Ectodermal cell (in vitro differentiated cells): ENCODE measurements around the gene AMOTL2.
A peak's percentile ranks its signal among the peaks of the same experiment; 100 is the strongest.

Source experiments
- H3K27ac ChIP-seq: 2 replicates; pipeline ENCODE4 v1.7.0; 2013; ENCODE audit warnings: mild to moderate bottlenecking, low read depth, low read length; ENCODE audit not compliant: insufficient read depth, poor library complexity, severe bottlenecking
- H3K27me3 ChIP-seq: 2 replicates; pipeline ENCODE4 v1.7.0; 2013; ENCODE audit warnings: mild to moderate bottlenecking, low read length; ENCODE audit not compliant: insufficient read depth, control insufficient read depth, poor library complexity, severe bottlenecking
- H3K36me3 ChIP-seq: one replicate; pipeline ENCODE4 v1.7.0; 2013; ENCODE audit warnings: low read length; ENCODE audit not compliant: control insufficient read depth, insufficient read depth
- H3K4me1 ChIP-seq: one replicate; pipeline ENCODE4 v1.7.0; 2013; ENCODE audit warnings: low read length; ENCODE audit not compliant: control insufficient read depth, insufficient read depth
- H3K4me3 ChIP-seq: 2 replicates; pipeline ENCODE4 v1.7.0; 2013; ENCODE audit warnings: low read depth, low read length, control low read depth; ENCODE audit not compliant: insufficient read depth
- H3K9me3 ChIP-seq: 2 replicates; pipeline ENCODE4 v1.7.0; 2013; ENCODE audit warnings: mild to moderate bottlenecking, low read length, moderate library complexity; ENCODE audit not compliant: control insufficient read depth
- WGBS, 2 experiments: methylation state at CpG; one replicate each; pipeline ENCODE4 v1.1.7; 2013; ENCODE audit warnings: missing lambda C conversion rate in 2 of 2; 5-methylcytosine and 5-hydroxymethylcytosine counted together

The AMOTL2 gene

DNA sequence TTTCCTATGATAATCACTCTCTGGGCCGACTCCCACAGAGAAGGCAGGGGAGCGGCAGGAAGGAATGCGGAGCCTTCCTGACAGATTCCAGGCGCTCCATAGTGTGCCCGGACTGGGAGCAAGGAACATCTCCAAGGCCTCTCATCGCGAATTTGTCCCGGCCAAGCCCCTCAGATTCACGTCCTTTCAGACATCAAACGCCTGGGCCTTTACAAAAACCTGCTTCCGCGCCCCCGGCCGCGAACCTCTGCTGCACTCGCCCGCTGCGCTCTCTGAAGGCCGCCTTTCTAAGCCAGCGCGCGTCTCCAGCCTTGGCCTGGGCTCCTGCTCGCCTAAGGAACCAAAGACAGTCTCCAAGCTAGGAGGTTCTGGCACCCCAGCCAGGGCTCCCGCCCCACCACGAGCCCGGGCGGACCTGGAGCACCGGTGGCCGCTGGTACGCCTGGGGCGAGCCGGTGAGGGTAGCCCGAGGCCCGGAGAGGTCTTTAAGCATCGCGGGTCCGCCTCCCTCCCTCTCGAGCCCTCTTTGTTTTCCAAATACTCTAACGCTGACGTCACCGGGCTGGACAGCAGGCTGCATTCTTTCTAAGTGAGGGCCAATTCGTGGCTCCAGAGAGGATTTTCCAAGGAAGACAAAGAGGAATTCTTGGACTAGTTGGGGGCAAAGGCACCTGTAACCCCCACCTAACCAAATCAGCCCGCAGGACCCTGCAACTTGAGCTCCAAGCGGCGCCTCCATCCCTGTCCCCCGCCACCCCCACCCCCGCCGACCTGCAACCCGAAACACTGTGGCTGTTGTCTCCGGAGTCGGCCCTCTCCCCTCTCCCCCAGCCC, 759 bp downstream of the AMOTL2 start:
- H3K27me3 ChIP-seq, result peaks cover 23% of the 10 kb centered on the region
- WGBS, 2 experiments, result 0% methylated on average over 51 of the region's 51 CpGs
- no peaks in the 10 kb centered on the region for H3K9me3 ChIP-seq
- H3K4me1 ChIP-seq, result peaks cover 60% of the 10 kb centered on the region
- peak overlapping the region; percentile 99 for H3K4me3 ChIP-seq
- H3K36me3 ChIP-seq, result peaks cover 28% of the 10 kb centered on the region
- peak overlapping the region; percentile 100 for H3K27ac ChIP-seq

DNA sequence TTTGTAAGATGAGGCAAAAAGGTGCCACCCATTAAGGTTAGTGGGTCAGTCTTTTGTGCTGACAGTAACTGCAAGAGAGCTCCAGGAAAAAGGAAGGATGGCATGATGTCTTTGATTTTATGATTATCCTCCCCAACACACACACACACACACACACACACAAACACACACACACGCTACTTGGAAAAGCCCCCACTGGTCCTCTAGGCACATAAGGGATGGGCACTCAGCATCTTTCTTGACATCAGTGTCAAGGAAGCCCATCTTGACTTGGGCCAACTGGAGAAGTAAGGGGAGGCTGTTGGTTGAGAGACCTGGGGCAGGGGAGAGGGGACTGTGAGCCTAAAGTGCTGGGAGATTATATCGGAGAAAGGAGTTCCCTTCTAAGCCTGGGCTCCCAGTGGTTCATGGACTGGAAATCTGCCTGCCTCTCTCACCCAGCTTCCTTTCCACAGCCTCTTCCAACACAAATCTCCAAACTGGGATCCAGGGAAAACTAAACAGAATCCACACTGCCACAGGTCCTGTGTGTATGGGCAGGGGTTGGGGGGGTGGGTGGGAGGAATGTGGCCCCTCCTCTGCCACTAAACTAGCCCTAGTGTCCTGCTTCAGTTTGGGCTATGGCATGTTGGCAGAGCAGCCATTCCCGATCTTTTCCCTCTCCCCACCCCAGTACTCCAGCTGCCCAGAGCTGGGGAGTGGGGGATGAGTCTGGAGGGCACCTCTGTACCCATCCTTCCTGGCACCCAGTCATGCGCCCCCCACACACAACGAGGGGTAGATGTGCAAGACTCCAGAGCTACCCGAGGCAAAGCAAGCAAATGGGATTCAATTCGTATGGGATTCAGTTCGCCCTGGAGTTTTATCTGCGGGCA, 1.6 kb downstream of the AMOTL2 start:
- H3K4me1 ChIP-seq, result peaks cover 56% of the 10 kb centered on the region
- peak overlapping the region; percentile 99 for H3K4me3 ChIP-seq
- peaks cover 21% of the 10 kb centered on the region for H3K27me3 ChIP-seq
- H3K9me3 ChIP-seq, result no peaks in the 10 kb centered on the region
- 9% methylated on average over 9 of the region's 9 CpGs for WGBS, 2 experiments
- peak overlapping the region; percentile 100 for H3K27ac ChIP-seq
- peaks cover 34% of the 10 kb centered on the region for H3K36me3 ChIP-seq

DNA sequence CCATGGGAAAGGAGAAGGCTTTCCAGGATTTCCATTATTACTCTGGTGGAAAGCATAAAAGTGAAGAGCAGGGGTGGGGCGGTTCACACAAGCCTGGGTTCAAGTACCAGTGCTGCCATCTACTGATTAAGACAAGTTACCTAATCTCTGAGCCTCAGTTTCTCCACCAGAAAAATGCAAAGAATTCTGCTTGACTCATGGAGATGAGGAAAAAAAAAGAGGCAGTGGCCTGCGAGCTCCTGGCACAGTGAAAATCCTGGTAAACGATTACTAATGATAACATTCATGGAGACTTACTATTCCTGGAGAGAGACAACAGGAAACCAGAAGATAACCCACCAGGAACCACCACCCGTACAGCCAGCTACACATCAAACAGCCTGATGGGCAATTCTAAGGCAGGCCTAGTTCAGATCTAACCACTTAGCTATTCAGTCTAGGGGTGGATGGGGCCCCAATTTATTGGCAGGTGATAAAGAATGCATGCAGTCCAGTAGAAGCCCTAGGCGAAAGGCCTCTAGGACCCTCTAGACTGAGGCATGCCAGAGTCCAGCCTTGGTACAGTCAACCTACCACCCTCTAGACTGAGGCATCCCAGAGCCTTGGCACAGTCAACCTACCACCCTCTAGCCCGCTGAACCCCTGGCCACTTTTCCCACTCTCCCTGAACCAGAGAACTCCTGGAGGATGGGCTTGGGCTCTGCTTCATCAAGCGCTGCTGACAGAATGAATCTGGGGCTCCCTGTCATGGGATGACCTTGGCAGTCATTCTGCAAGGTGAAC, 2.5 kb downstream of the AMOTL2 start:
- peaks cover 43% of the 10 kb centered on the region for H3K36me3 ChIP-seq

DNA sequence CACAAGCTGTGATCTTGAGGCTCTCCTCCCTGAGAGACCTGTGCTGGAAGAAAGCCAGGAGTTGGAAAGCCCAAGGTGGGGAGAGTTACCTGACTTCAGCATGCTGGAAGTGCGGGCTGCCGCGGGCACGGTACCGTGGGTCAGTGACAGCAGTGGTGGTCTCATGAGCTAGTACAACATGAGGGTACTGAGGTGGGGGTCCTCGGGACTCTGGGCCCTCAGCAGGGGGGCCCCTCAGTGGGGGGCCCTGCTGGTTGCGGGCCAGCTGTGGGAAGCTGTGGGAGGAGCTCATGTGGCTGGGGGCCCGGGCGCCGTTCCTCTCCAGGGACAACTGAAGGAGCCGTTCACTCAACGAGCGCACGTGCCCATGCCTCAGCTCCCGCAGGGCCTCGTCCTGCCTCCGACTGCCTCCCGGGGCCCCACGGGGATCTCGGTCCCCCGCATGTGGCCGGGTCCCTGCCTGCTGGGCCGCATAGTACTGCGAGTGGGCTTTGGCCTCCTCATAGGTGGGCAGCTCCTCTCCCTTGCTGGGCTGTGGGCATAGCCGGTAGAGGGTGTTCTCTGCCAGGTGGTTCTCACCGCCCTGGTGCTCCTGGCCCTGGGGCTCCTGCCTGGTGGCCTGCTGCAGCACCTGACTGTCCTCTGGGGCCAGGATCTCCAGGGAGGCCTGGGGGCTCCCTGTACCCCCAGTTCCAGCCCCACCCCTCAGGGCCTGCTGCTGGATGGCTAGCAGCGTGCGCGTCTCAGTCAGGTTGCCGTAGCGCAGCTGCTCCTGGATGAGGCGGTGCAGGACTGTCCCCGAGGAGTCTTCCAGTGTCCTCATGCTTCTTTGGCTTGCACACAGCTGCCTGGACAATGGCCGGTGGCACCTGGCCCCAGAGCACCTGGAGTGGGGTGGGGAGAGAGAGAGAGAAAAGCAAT, 3.4 kb downstream of the AMOTL2 start:
- Histone ChIP-seq H3K4me1 (peaks cover 59% of the 10 kb centered on the region), H3K4me3 (no peak overlapping the region), H3K9me3 (no peaks in the 10 kb centered on the region), H3K27me3 (peaks cover 3% of the 10 kb centered on the region), H3K36me3 (peaks cover 52% of the 10 kb centered on the region), H3K27ac (no peak overlapping the region)
- 93 to 95% methylated on average over 34 of the region's 34 CpGs for WGBS, 2 experiments

More for the DNA sequence above, 2.5 kb downstream of the AMOTL2 start:
- peaks cover 12% of the 10 kb centered on the region for H3K27me3 ChIP-seq
- H3K27ac ChIP-seq, result no peak overlapping the region
- H3K4me1 ChIP-seq, result peaks cover 51% of the 10 kb centered on the region
- WGBS, 2 experiments, result 83 to 90% methylated on average over 7 of the region's 7 CpGs
- H3K9me3 ChIP-seq, result no peaks in the 10 kb centered on the region
- peak overlapping the region; percentile 99 for H3K4me3 ChIP-seq

DNA sequence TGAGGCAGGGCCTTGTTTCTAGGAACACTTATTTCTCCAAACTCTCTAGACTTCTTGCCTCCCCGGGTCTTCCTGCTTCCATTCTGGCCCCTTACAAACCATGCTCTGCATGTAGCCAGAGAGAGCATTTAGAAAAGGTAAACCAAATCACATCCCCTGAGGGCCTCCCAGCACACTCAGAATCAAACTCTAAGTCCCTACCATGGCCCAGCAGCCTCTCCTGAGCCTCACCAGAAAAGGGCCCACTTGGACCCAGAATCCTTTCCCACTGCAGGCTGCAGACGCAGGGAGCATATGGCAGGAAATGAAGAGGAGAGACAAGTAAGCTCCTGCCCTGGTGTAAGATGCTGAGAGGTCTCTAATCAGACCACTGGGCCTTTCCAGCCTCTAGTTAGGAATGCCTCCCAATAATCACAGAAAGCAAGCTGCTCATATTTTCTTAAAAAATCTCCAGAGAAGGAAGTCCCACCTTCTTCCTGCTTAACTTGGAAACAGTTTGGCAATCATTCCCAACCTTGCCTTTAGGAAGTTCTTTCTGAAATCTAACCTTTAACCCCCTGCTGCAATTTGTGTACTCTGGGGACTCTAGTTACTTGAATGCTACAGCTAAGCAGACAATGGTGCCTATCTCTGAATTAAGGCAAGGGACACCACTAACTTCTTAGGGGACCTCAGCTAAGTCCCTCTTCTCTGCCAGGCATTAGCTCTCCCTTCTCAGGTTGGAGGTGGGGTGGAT, 4.2 kb downstream of the AMOTL2 start:
- H3K27ac ChIP-seq, result no peak overlapping the region
- peaks cover 64% of the 10 kb centered on the region for H3K4me1 ChIP-seq
- H3K9me3 ChIP-seq, result no peaks in the 10 kb centered on the region
- H3K4me3 ChIP-seq, result no peak overlapping the region
- H3K27me3 ChIP-seq, result no peaks in the 10 kb centered on the region
- 93 to 95% methylated on average over 2 of the region's 2 CpGs for WGBS, 2 experiments
- H3K36me3 ChIP-seq, result peaks cover 57% of the 10 kb centered on the region

DNA sequence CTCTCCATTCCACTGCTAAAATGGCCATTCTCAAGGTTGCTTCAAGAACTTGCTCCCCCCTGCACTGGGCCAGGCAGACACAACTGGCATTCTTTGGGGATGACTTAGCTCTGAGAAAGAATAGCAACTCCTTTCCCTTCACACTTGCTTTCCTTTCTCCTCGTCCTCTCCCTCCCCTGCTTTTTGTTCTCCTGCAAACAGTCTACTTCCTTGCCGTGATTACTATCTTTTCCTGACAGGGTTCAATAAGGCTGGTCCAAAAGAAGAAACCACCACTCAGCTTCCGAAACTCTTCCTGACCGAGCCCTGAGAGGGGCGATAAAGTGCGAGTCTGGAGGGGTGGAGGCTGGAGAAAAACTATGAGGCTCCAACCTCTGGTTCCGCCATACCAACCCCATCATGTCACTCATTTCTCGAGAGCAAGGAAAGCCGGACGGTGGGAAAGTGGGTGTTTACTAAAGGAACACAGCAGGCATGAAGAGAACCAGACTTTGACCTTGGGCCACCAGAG, 5.0 kb downstream of the AMOTL2 start:
- Histone ChIP-seq H3K27ac (no peak overlapping the region), H3K9me3 (no peaks in the 10 kb centered on the region), H3K4me3 (no peak overlapping the region), H3K36me3 (peaks cover 57% of the 10 kb centered on the region), H3K27me3 (no peaks in the 10 kb centered on the region), H3K4me1 (peaks cover 71% of the 10 kb centered on the region)
- WGBS, 2 experiments, result 87 to 89% methylated on average over 10 of the region's 10 CpGs

DNA sequence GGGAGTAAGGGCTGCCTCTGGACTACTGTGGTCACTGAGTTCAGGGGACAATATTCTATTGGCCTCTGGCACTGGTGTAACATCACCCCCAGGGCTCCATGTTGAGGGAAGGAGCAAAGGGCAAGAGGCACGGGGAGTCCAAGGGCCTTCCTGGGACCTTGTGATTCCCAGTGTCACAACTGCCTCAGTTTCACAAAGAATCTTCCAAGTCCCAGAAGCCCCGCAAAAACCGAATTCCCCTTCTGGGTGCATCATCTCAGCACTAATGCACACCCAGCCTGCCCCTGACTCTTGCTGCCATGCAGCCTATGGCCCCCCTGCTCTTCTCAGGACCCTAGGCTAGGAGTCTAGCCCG, 5.5 kb downstream of the AMOTL2 start:
- H3K9me3 ChIP-seq, result no peaks in the 10 kb centered on the region
- WGBS, 2 experiments, result 97% methylated on average over 4 of the region's 4 CpGs
- no peaks in the 10 kb centered on the region for H3K27me3 ChIP-seq
- H3K4me1 ChIP-seq, result peaks cover 75% of the 10 kb centered on the region
- H3K27ac ChIP-seq, result no peak overlapping the region
- peaks cover 57% of the 10 kb centered on the region for H3K36me3 ChIP-seq
- H3K4me3 ChIP-seq, result no peak overlapping the region

DNA sequence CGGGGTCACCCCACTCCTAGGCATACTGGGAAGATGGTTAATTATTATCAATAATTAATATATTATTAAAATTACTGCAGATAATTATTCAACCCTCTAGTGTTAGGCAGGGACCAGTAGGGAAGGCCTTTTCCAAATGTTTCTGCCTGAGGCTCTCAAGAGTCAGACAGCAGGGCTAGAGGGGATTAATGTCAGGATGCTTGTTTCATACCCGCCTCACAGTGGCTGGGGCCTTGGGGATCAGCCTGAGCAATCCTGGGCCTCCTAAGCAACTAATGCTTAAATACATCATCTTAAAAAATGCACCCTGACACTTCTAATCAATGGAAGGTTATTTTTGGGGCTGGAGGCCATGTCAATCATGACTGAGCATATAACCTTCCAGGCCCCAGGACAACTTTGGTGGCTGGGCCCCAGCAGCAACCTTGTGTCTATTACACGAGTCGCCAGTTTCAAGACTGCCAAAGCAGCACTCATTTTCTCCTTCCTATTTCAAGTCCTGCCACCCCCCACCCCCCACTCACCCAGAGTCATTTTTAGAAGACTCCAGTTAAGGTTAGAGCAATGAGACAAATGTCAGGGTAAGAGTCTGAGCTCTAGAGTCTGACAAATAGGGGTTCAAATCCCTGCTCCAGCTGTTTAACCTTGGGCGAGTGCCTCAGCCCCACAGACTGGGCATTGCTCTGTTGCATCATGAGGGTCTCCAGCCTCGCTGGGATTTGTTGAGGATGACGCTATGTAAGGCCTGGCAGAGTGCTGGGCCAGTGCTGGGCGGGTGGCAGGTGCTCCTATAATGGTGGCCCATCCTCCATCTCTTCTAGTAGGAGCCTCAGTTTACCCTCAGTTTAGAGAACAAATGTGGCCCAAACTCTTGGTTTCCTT, 6.1 kb downstream of the AMOTL2 start:
- no peak overlapping the region for H3K27ac ChIP-seq
- H3K4me1 ChIP-seq, result peaks cover 81% of the 10 kb centered on the region
- H3K4me3 ChIP-seq, result no peak overlapping the region
- H3K27me3 ChIP-seq, result no peaks in the 10 kb centered on the region
- H3K9me3 ChIP-seq, result no peaks in the 10 kb centered on the region
- peaks cover 63% of the 10 kb centered on the region for H3K36me3 ChIP-seq
- 89 to 93% methylated on average over 7 to 8 of the region's 8 CpGs for WGBS, 2 experiments
